Colonic mucosa (tissue), 4 donors: ENCODE measurements around the gene CDHR1. TPM values are rescaled to one million over a fixed set of nuclear protein-coding genes. Genes with fewer than 3 reads are reported as not detected.

Experiments
- DNase-seq: peaks from one replicate; pipeline ENCODE4 v3.0.0-alpha.2; 2020
- H3K27ac ChIP-seq: fragments of 200-600 bp; one replicate; pipeline ENCODE4 v1.8.0; 2021
- H3K27me3 ChIP-seq: fragments of 200-600 bp; one replicate; pipeline ENCODE4 v1.8.0; 2021
- H3K36me3 ChIP-seq: fragments of 200-600 bp; one replicate; pipeline ENCODE4 v1.8.0; 2021
- H3K4me1 ChIP-seq: fragments of 200-600 bp; one replicate; pipeline ENCODE4 v1.8.0; 2021; ENCODE audit warnings: mild to moderate bottlenecking
- H3K4me3 ChIP-seq: fragments of 200-600 bp; one replicate; pipeline ENCODE4 v1.8.0; 2021
- H3K9ac ChIP-seq, 2 donors: one replicate each; pipeline ENCODE4 v1.7.0; 2013; ENCODE audit warnings: control low read depth in 2 of 2, low read depth in 2 of 2, low read length in 2 of 2
- H3K9me3 ChIP-seq: fragments of 200-600 bp; one replicate; pipeline ENCODE4 v1.8.0; 2021
- intact Hi-C: fragments of 100-400 bp; cut with DNase I; formaldehyde crosslinking; loops from one replicate; pipeline ENCODE4 v1.14.1; 2022
- total RNA-seq, 2 donors: library from RNA; stranded (reverse); fragmentation: NEBNext Ultra II Directional in 1 of 2; extraction: Animal tissue kit (Norgen Biotek cat#: 25700) in 1 of 2; gene quantifications; one replicate each; pipeline ENCODE4 v1.2.1, GENCODE V29; 2021
- TF ChIP-seq, protein P1 (sequence below): fragments of 200-600 bp; IDR thresholded peaks from one replicate; pipeline ENCODE4 v1.8.0; 2022; ENCODE audit warnings: antibody characterized with exemption, mild to moderate bottlenecking
- donor health status: healthy.
- donor health status: DM: no; HTN: no; CAD: no.
- donor health status: DM: no; HTN: no; CAD: no.

Gene CDHR1
- total RNA-seq, 2 donors from 2014 or later, result 99.3 to 105 TPM

DNA sequence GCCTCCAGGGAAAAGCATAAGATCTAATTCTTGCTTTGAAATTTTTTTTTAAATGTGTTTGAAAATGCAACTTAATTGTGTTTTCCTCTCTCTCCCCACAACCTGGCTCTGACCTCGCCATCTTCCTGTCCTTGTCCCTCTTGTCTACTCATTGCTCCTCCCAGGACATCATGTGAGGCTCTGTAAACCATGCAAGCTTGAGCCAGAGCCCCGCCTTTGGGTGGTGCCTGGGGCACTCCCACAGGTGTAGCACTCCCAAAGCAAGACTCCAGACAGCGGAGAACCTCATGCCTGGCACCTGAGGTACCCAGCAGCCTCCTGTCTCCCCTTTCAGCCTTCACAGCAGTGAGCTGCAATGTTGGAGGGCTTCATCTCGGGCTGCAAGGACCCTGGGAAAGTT is 9.8 kb upstream of the CDHR1 start:
- H3K4me3 ChIP-seq, result no peak overlapping the region
- H3K27ac ChIP-seq, result peak overlapping the region; percentile 20
- peak overlapping the region in 1 of 2 donors; percentile 28 for H3K9ac ChIP-seq
- peaks cover 4% of the 10 kb centered on the region for H3K4me1 ChIP-seq
- peak; percentile 89 for DNase-seq
- H3K27me3 ChIP-seq, result no peaks in the 10 kb centered on the region
- no peaks in the 10 kb centered on the region for H3K36me3 ChIP-seq
- no peaks in the 10 kb centered on the region for H3K9me3 ChIP-seq
- intact Hi-C loops, result no loop called here
- TF ChIP-seq, protein P1, sequence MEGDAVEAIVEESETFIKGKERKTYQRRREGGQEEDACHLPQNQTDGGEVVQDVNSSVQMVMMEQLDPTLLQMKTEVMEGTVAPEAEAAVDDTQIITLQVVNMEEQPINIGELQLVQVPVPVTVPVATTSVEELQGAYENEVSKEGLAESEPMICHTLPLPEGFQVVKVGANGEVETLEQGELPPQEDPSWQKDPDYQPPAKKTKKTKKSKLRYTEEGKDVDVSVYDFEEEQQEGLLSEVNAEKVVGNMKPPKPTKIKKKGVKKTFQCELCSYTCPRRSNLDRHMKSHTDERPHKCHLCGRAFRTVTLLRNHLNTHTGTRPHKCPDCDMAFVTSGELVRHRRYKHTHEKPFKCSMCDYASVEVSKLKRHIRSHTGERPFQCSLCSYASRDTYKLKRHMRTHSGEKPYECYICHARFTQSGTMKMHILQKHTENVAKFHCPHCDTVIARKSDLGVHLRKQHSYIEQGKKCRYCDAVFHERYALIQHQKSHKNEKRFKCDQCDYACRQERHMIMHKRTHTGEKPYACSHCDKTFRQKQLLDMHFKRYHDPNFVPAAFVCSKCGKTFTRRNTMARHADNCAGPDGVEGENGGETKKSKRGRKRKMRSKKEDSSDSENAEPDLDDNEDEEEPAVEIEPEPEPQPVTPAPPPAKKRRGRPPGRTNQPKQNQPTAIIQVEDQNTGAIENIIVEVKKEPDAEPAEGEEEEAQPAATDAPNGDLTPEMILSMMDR, result no peak

DNA sequence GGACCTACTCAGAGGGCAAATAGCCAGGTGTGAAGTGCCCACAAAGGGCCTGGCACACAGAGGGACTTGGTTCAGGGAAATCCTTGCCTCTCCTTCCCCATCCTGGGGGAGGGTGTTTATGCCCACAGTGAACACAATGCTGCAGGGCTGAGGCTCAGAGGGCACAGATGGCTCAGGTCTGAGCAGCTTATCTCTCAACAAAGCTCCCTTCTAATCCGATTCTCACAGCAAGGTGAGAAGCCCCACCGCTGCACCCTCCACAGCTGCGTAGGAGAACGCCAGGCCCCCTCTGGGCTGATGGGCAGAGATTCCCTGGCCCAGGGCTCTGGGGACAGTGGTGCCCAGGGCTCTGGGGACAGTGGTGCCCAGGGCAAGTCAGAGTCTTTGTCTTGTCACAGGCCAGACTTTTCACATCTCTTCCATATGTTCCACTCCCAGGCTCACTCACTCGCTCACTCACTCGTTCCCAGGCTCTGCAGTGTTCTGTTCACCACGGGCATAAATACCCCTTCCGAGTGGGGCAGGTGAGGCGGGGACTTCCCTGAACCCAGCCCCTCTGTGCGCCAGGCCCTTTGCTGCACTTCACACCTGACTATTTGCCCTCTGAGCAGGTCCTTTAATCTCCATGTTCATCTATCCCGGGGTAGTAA is 8.7 kb upstream of the CDHR1 start:
- Histone ChIP-seq H3K36me3 (no peaks in the 10 kb centered on the region), H3K4me3 (no peak overlapping the region), H3K9me3 (no peaks in the 10 kb centered on the region), H3K27ac (no peak overlapping the region), H3K27me3 (no peaks in the 10 kb centered on the region), H3K9ac (no peak overlapping the region), H3K4me1 (peaks cover 4% of the 10 kb centered on the region)
- no peak for DNase-seq
- intact Hi-C loops, result no loop called here
- TF ChIP-seq, protein P1, result no peak

DNA sequence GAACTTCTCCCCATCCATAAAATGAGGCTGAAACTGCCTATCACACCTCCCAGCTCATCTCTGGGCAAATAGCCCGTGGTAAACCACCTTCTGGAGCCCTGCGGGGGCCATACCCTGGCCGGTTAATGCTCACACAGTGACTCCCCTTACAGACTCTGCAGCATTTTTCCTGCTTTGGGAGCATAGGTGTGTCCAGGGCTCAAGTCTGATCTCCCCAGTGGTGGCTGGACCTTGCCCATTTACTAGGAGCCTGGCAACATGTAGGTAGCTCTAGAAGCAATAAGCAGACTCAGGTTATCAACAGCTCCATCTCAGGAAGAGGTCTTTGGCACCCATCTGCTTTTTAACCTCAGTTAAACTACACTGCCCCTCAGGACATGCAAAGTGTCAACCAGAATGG is 5.5 kb upstream of the CDHR1 start:
- Histone ChIP-seq H3K27ac (peak overlapping the region; percentile 59), H3K4me3 (no peak overlapping the region), H3K9me3 (no peaks in the 10 kb centered on the region), H3K36me3 (no peaks in the 10 kb centered on the region), H3K27me3 (no peaks in the 10 kb centered on the region), H3K9ac (no peak overlapping the region), H3K4me1 (peaks cover 4% of the 10 kb centered on the region)
- intact Hi-C loops, result no loop called here
- TF ChIP-seq, protein P1, result no peak
- DNase-seq, result peak; percentile 60

DNA sequence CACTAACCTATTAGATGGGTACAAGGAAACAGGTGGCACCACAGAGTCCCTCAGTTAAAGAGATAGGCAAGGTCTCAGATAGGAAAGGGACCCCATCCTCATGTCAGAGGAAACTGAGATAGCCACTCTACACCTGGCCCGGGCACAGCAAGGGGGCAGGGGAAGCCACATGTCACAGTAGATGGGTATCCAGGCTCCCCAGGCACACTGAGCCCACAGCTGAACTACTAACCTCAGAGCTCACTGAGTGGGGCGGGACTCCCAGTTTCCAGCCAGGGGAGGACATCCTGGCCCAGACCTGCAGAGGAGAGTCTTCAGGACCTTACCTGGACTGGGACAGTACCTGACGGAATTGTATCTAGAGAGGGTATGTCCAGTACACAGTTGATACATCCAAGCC is 3.7 kb upstream of the CDHR1 start:
- Histone ChIP-seq H3K4me3 (no peak overlapping the region), H3K27me3 (no peaks in the 10 kb centered on the region), H3K9ac (no peak overlapping the region), H3K36me3 (no peaks in the 10 kb centered on the region), H3K4me1 (no peaks in the 10 kb centered on the region), H3K9me3 (no peaks in the 10 kb centered on the region), H3K27ac (no peak overlapping the region)
- DNase-seq, result no peak
- TF ChIP-seq, protein P1, result no peak
- intact Hi-C loops, result no loop called here

DNA sequence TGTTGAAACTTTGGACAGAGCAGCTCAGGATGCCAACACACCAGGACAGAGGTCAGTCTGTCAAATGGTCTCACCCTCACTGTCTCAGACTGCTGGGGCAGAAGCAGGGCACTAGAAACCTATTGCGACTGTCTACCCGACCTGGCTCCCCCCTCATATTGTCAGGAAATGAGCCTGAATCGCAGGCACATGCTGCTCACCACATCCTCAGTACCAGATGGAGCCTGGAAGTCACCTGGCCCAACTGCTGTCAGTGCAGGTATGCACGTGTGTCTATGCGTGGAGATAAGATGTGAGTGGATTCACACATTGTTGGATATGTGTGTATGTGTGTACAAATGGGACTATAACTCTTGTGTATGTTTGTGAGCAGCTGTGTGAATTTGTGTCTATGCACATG is 3.2 kb upstream of the CDHR1 start:
- no peak overlapping the region for H3K27ac ChIP-seq
- H3K27me3 ChIP-seq, result no peaks in the 10 kb centered on the region
- H3K4me1 ChIP-seq, result no peaks in the 10 kb centered on the region
- H3K4me3 ChIP-seq, result no peak overlapping the region
- no peak overlapping the region for H3K9ac ChIP-seq
- DNase-seq, result no peak
- intact Hi-C loops, result no loop called here
- TF ChIP-seq, protein P1, result no peak
- no peaks in the 10 kb centered on the region for H3K9me3 ChIP-seq
- no peaks in the 10 kb centered on the region for H3K36me3 ChIP-seq
